Measurements from ENCODE around the gene CD4. TPM values are rescaled to one million over a fixed set of nuclear protein-coding genes. Genes with fewer than 3 reads are reported as not detected.
A peak's percentile ranks its signal among the peaks of the same experiment; 100 is the strongest.

CD4 gene
- total RNA-seq, 2 donors from 2014 or later, result 0.77 to 1.3 TPM

DNA sequence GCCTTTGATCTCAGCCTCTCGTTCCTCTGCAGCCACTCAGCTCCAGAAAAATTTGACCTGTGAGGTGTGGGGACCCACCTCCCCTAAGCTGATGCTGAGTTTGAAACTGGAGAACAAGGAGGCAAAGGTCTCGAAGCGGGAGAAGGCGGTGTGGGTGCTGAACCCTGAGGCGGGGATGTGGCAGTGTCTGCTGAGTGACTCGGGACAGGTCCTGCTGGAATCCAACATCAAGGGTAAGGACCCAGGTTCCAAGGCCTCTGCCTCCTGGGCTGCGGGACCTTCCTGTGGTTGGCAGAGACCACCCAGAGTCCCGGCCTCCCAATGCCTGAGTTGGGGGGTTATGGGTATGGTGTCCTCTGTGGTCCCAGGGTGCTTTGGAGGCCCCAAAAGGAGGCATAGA, 27.8 kb downstream of the CD4 start:
- Histone ChIP-seq H3K9ac (ENCODE audit: extremely low read depth, low read length, poor library complexity, severe bottlenecking) (no peak overlapping the region), H3K27me3 (ENCODE audit: control insufficient read depth, insufficient read depth, low read length, poor library complexity, severe bottlenecking) (peaks cover 22% of the 10 kb centered on the region), H3K9me3 (ENCODE audit: control insufficient read depth, low read length) (no peaks in the 10 kb centered on the region), H3K27ac (ENCODE audit: low read depth, low read length) (no peak overlapping the region), H3K36me3 (ENCODE audit: control insufficient read depth, insufficient read depth, low read length) (no peaks in the 10 kb centered on the region), H3K4me3 (ENCODE audit: low read length) (no peak overlapping the region), H3K4me1 (ENCODE audit: control insufficient read depth, insufficient read depth, low read length) (peaks cover 9% of the 10 kb centered on the region)
- H3K9me3 Mint-ChIP-seq, result no peaks in the 10 kb centered on the region
- H3K27ac Mint-ChIP-seq, result no peak overlapping the region
- TF ChIP-seq, protein P1, sequence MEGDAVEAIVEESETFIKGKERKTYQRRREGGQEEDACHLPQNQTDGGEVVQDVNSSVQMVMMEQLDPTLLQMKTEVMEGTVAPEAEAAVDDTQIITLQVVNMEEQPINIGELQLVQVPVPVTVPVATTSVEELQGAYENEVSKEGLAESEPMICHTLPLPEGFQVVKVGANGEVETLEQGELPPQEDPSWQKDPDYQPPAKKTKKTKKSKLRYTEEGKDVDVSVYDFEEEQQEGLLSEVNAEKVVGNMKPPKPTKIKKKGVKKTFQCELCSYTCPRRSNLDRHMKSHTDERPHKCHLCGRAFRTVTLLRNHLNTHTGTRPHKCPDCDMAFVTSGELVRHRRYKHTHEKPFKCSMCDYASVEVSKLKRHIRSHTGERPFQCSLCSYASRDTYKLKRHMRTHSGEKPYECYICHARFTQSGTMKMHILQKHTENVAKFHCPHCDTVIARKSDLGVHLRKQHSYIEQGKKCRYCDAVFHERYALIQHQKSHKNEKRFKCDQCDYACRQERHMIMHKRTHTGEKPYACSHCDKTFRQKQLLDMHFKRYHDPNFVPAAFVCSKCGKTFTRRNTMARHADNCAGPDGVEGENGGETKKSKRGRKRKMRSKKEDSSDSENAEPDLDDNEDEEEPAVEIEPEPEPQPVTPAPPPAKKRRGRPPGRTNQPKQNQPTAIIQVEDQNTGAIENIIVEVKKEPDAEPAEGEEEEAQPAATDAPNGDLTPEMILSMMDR (conservative IDR thresholded peaks at IDR 0.05), result no peak
- 89 to 96% methylated on average over 5 to 8 of the region's 8 CpGs for WGBS, 2 experiments (ENCODE audit: insufficient coverage in 1 of 2, insufficient read length in 1 of 2)
- peaks cover 76% of the 10 kb centered on the region for H3K27me3 Mint-ChIP-seq (ENCODE audit: insufficient read depth)
- DNase-seq, result peak; percentile 50
- H3K4me1 Mint-ChIP-seq, result peaks cover 46% of the 10 kb centered on the region
- no peaks in the 10 kb centered on the region for H3K36me3 Mint-ChIP-seq (ENCODE audit: low read depth)
- H3K4me3 Mint-ChIP-seq, result no peak overlapping the region

- TF ChIP-seq, protein P1 (conservative IDR thresholded peaks at IDR 0.05), result no peak
- Histone ChIP-seq H3K9me3 (ENCODE audit: control insufficient read depth, low read length) (no peaks in the 10 kb centered on the region), H3K9ac (ENCODE audit: extremely low read depth, low read length, poor library complexity, severe bottlenecking) (no peak overlapping the region), H3K4me1 (ENCODE audit: control insufficient read depth, insufficient read depth, low read length) (peaks cover 9% of the 10 kb centered on the region), H3K27me3 (ENCODE audit: control insufficient read depth, insufficient read depth, low read length, poor library complexity, severe bottlenecking) (peaks cover 28% of the 10 kb centered on the region), H3K4me3 (ENCODE audit: low read length) (no peak overlapping the region), H3K36me3 (ENCODE audit: control insufficient read depth, insufficient read depth, low read length) (no peaks in the 10 kb centered on the region), H3K27ac (ENCODE audit: low read depth, low read length) (no peak overlapping the region)
- Mint-ChIP-seq H3K4me3 (no peak overlapping the region), H3K36me3 (ENCODE audit: low read depth) (no peaks in the 10 kb centered on the region), H3K27ac (no peak overlapping the region), H3K27me3 (ENCODE audit: insufficient read depth) (peaks cover 77% of the 10 kb centered on the region), H3K4me1 (peaks cover 47% of the 10 kb centered on the region), H3K9me3 (no peaks in the 10 kb centered on the region)
- WGBS, 2 experiments (ENCODE audit: insufficient coverage in 1 of 2, insufficient read length in 1 of 2), result 89 to 97% methylated on average over 13 to 20 of the region's 20 CpGs
- DNase-seq, result peak; percentile 37
These were observed 28.4 kb downstream of the CD4 start for GRCh38 chr12:6817662-6818157.

DNA sequence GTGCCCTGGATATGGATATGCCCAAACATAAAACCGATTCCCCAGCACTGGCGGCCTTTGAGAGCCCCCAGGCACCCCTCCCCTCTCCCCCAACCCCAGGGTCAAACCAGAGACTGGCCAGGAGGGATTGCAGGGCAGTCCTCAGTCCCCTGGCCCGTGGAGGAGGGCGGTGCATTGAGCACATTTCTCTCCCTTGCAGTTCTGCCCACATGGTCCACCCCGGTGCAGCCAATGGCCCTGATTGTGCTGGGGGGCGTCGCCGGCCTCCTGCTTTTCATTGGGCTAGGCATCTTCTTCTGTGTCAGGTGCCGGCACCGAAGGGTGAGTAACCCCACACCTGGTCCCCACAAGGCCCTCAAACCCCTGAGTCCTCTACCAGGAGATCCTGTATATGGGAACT, 28.9 kb downstream of the CD4 start:
- TF ChIP-seq, protein P1 (conservative IDR thresholded peaks at IDR 0.05), result no peak
- H3K4me1 ChIP-seq (ENCODE audit: control insufficient read depth, insufficient read depth, low read length), result peaks cover 9% of the 10 kb centered on the region
- H3K4me3 ChIP-seq (ENCODE audit: low read length), result no peak overlapping the region
- H3K9ac ChIP-seq (ENCODE audit: extremely low read depth, low read length, poor library complexity, severe bottlenecking), result no peak overlapping the region
- Mint-ChIP-seq H3K27ac (peak overlapping the region; percentile 68), H3K4me3 (no peak overlapping the region), H3K27me3 (ENCODE audit: insufficient read depth) (peaks cover 80% of the 10 kb centered on the region), H3K36me3 (ENCODE audit: low read depth) (no peaks in the 10 kb centered on the region), H3K9me3 (no peaks in the 10 kb centered on the region), H3K4me1 (peaks cover 52% of the 10 kb centered on the region)
- peak overlapping the region; percentile 58 for H3K27ac ChIP-seq (ENCODE audit: low read depth, low read length)
- H3K9me3 ChIP-seq (ENCODE audit: control insufficient read depth, low read length), result no peaks in the 10 kb centered on the region
- H3K27me3 ChIP-seq (ENCODE audit: control insufficient read depth, insufficient read depth, low read length, poor library complexity, severe bottlenecking), result peaks cover 33% of the 10 kb centered on the region
- H3K36me3 ChIP-seq (ENCODE audit: control insufficient read depth, insufficient read depth, low read length), result no peaks in the 10 kb centered on the region
- 75 to 85% methylated on average over 7 to 10 of the region's 10 CpGs for WGBS, 2 experiments (ENCODE audit: insufficient coverage in 1 of 2, insufficient read length in 1 of 2)
- DNase-seq, result peak; percentile 90
